HG02623 (cell line): ENCODE measurements around the gene IFNA6.

ENCODE experiments used
- ATAC-seq: cut with Tn5 transposase; IDR thresholded peaks from one replicate; pipeline ENCODE4 v1.9.1; 2021; ENCODE audit warnings: moderate library complexity; ENCODE audit not compliant: unreplicated experiment

Gene IFNA6

GRCh38 chr9:21331676-21332402, 18.8 kb downstream of the IFNA6 start:
- ATAC-seq, result no peak

GRCh38 chr9:21326526-21327139, 24.1 kb downstream of the IFNA6 start:
- peak; percentile 86 for ATAC-seq

DNA sequence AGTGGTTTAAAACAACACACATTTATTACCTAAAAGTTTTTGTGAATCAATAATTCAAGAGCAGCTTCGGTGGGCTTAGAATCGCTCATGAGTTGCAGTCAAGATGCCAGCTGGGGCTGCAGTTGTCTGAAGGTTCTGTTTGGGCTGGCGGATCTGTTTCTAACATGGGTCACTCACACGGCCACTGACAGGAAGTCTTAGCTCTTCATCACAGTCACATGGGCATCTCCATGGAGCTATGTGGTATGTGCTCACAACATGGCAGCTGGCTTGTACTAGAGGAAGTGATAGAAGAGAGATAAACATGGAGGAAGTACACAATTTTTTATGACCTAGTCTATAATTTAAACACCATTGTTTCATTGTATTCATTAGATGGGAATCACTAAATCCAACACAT, 26.6 kb downstream of the IFNA6 start:
- ATAC-seq, result no peak

DNA sequence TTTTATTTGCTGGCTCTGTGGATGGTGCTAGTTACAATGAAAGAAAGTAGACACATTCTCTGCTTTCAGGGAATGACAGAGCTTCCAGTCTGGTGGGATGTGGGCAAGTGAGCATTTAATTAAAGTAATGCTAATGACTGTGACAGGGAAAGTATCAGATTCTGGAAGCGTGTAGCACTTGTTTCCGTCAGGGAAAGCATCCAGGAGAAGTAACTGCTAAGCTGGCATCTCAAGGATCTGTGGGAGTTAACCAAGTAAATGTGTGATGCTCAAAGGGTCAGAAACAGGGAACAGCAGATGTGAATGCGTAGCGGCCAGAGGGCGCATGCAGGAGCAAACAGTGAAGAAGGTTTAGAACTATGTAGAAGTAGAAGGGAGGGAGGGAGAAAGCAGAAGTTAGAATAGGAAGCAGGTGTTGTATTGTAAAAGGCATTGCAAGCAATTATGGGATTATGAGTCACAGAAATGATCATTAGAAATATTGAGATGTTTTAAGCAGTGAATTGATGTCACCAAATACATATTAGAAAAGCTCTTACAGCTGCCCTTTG, 27.7 kb downstream of the IFNA6 start:
- ATAC-seq, result no peak

DNA sequence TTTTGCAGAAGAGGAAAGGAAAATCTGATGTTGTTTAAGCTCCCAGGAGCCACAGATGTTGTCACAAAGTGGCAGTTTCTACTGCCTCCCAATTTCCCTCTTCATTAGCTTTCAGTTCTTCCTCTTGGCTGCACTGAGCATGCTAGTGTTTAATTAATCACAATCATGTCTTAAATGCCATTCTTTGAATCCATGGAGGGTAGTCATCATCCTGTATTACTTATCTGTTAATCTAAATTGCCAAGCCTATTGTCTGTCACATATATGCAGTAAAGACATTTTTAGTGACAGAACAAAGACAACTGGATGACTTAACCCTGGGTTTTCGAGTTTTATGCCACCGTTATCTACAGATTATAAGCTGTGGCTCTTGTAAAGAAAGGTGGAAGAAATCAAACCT, 30.2 kb downstream of the IFNA6 start:
- no peak for ATAC-seq

- ATAC-seq, result peak; percentile 85
Observed at GRCh38 chr9:21317956-21318923, 32.4 kb downstream of the IFNA6 start.

DNA sequence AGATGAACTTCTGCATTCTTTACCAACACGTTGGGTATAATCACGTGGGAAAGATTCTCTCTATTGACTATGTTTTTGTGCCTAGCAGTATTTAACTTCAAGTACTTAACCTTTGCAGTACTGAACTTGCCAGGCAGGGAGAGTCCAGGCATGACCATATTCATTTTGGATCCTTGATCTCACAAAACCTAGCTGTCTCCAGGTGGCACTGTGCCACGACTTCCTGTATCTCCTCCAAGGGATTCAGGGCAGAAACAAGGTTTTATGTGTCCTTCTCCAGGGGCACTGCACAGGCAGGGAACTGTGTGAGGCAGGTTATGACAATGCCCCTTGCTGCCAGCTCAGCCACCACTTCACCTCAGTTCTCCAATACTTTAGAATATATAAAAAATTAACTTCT, 33.8 kb downstream of the IFNA6 start:
- ATAC-seq, result no peak

GRCh38 chr9:21316032-21316842, 34.5 kb downstream of the IFNA6 start:
- ATAC-seq, result no peak

DNA sequence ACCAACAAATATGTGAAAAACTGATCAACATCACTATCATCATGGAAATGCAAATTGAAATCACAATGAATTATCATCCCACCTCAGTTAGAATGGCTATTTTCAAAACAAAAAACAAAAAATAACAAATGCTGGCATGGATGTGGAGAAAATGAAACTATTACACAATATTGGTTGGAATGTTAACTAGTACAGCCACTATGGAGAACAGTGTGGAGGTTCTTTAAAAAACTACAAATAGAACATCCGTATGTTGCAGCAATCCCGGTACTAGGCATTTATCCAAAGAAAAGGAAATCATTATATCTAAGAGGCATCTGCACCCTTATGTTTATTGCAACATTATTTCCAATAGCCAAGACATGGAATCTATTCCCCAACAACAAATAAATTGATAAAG, 36.5 kb downstream of the IFNA6 start:
- ATAC-seq, result no peak

DNA sequence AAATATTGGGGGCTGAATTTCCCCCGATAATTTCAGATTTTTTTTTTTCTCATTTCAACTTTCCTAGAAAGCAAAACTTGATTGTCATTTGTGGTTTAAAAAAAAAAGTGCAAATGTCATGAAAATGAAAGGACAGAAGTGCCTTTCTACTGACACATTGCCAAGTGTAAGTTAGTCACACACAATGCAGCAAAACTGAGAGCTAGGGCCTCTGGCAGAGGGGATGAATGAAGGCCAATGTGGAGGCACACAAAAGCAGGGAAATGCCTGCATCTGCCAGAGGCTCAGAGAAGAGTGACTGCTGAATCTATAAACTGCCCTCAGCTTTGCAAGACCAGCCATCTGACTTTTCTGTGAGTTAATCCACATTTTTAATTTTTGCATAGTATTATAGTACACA, 38.8 kb downstream of the IFNA6 start:
- no peak for ATAC-seq

GRCh38 chr9:21305213-21305612, 45.5 kb downstream of the IFNA6 start, which contains the start of gene IFNA5:
Gene IFNA5 (minus strand): TSS chr9:21305313. CDS start chr9:21305256, 57 bp downstream.
- ATAC-seq, result no peak
